HG02623 (cell line): ENCODE measurements around the gene ARHGAP18.

ENCODE experiments used
- ATAC-seq: cut with Tn5 transposase; IDR thresholded peaks from one replicate; pipeline ENCODE4 v1.9.1; 2021; ENCODE audit warnings: moderate library complexity; ENCODE audit not compliant: unreplicated experiment

Gene ARHGAP18

DNA sequence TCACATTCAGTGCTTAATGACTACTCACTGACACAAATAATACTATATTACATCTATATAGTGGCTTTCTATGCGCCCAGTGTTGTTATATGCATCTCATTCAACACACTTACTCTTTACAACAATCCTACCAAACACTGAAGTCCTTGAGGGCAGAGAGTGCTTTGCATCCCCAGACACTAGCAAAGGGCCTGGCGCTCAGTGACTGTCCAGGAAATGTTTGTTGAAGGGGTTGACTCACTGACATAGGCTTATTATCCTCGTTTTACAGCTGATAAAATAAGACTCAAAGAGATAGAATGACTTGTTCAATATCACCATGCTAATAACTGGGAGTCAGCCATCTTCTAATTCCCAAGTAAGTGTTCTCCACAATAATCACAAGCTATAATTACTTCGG, 163.3 kb downstream of the ARHGAP18 start:
- ATAC-seq = no peak

DNA sequence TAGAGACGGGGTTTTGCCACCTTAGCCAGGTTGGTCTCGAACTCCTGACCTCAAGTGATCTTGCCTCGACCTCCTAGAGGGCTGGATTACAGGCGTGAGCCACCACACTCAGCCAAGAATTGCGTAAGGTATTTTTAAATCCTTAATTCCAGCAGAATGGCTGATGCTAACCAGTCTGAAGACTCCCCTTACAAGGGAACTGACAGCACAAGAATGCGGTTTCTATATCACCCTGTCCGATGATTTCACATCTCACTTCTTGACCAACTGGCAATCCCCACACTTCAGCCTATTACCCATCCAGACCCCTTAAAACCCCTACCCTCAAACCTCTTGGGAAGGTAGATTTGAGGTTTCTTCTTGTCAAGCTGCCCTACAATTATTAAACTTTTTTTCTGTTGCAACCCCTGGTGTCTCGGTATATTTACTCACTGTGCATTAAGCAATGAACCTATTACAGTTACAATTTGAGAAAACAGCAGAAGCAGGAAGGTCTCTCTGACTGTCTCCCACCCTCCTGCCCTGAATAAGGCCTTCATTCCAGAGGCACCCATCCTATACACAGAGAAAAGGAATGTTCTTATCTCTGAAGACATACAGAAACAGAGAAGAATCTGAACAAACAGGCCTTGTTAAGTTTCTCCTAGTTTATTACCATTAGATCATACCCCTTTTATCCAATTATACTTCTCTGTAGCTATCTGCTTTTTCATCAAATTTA, 164.9 kb downstream of the ARHGAP18 start:
- no peak for ATAC-seq

DNA sequence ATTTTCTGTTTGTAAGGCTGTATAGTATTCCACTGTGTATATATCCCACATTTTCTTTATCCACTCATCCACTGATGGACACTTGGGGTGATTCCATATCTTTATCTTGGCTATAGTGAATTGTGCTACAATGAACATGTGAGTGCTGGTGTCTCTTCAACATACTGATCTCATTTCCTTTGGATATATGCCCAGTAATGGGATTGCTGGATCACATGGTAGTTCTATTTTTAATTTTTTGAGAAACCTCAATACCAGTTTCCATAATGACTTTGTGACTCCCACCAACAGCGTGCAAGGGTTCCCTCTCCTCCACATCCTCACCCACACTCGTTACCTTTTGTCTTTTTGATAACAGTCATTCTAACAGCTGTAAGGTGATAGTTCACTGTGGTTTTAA, 166.0 kb downstream of the ARHGAP18 start:
- no peak for ATAC-seq

DNA sequence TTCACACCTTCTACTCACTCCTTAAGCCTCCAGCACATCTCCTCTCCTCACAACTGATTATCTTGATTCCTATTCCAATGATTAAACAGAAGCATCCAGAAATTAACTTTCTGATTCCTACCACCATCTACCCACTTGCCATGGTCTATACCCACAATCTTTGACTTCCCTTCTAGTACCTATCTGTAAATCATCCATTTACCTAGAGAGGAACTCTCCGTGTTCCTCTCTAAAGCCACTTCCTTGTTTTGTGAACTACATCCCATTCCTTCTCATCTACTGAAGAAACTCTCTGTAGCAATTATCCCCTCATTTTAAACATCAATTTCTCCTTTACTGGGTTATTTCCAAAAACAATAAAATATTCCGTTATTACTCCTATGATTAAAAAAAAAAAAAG, 167.3 kb downstream of the ARHGAP18 start:
- no peak for ATAC-seq

DNA sequence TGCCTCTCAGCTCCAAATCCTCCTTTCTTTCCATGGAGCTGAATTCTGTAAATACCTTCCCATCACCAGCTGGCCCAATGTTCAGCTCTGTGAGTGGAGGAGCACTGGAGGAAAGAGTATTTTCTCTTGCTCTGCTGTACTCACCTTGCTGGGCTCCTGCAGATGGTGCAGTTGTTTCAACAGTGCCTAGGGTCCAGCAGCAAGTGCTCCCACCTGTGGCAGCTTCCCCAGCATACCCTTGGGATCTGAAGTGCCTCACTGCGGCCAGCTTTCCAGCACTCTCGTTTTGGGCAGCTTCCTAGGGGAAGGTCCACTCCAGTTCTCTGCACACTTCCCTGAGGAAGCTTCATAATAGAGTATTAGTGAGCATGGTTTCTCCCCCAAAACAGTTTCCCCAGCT, 170.9 kb downstream of the ARHGAP18 start:
- ATAC-seq = no peak

DNA sequence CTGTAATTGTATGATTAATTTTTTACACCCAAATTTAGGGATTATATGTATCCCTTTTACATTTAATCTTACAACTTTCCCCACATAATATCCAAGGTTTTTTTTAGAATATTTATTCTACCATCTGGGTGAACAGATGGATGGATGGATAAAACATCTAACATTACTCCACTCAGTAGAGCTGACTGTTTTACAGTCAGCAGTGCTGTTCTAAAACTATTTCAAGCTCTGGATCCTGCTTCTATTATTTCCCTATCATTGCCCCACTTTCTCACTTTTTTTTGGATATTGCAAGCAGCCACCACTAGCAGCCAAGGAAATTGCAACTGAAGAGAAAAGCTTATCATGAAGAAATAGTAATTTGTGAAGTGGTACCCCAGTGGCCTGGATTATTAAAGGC, 173.7 kb downstream of the ARHGAP18 start:
- no peak for ATAC-seq

DNA sequence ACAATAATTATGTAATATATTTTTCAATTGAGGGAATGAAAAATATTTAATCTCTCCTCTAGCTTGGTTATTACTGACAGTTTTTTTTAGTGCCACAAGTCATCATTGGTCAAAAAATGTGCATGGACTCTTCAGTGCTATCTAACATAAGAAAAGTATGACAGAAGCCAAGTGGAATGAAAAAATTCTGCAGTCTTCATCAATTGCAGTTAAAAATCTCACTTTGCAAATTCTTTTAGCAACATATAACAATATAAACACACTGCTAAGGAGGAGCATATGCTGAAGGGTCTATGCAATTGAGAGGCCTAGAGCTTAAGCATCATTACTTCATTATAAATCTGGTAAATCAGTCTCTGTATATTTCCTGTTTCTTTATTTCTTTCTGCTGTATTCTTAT, 175.1 kb downstream of the ARHGAP18 start:
- no peak for ATAC-seq
